ENCODE data around the gene INHA.
A peak's percentile ranks its signal among the peaks of the same experiment; 100 is the strongest.

The INHA gene

GRCh38 chr2:219527472-219527871, 44.6 kb upstream of the INHA start:
- no peak for DNase-seq (ENCODE audit: low spot score)
- no peak for TF ChIP-seq CTCF (IDR thresholded peaks at IDR 0.05; ENCODE audit: extremely low read depth, missing control alignments)

- peak; percentile 89 for TF ChIP-seq CTCF (IDR thresholded peaks at IDR 0.05; ENCODE audit: extremely low read depth, missing control alignments)
- peak; percentile 93 for DNase-seq (ENCODE audit: low spot score)
Observed at GRCh38 chr2:219530048-219530963, 41.8 kb upstream of the INHA start.

- TF ChIP-seq CTCF (IDR thresholded peaks at IDR 0.05; ENCODE audit: extremely low read depth, missing control alignments), result no peak
Observed at GRCh38 chr2:219531639-219532377, 40.3 kb upstream of the INHA start.

GRCh38 chr2:219532378-219532649, 39.8 kb upstream of the INHA start:
- no peak for TF ChIP-seq CTCF (IDR thresholded peaks at IDR 0.05; ENCODE audit: extremely low read depth, missing control alignments)

More at GRCh38 chr2:219531639-219532377, 40.3 kb upstream of the INHA start:
- no peak for DNase-seq (ENCODE audit: low spot score)

GRCh38 chr2:219533930-219534661, 38.0 kb upstream of the INHA start:
- DNase-seq (ENCODE audit: low spot score), result no peak
- TF ChIP-seq CTCF (IDR thresholded peaks at IDR 0.05; ENCODE audit: extremely low read depth, missing control alignments), result no peak

More at GRCh38 chr2:219532378-219532649, 39.8 kb upstream of the INHA start:
- no peak for DNase-seq (ENCODE audit: low spot score)

- DNase-seq (ENCODE audit: low spot score), result no peak
- TF ChIP-seq CTCF (IDR thresholded peaks at IDR 0.05; ENCODE audit: extremely low read depth, missing control alignments), result no peak
Observed at GRCh38 chr2:219536425-219536824, 35.7 kb upstream of the INHA start.
